NCI-H2081 treated with DMSO at 0.1 percent for 48 hours (cell line): ENCODE results near the gene DOHH.

ENCODE experiments used
- DNase-seq: peaks from one replicate; lab custom pipeline; 2025; lab: John Stamatoyannopoulos, UW

DOHH gene

DNA sequence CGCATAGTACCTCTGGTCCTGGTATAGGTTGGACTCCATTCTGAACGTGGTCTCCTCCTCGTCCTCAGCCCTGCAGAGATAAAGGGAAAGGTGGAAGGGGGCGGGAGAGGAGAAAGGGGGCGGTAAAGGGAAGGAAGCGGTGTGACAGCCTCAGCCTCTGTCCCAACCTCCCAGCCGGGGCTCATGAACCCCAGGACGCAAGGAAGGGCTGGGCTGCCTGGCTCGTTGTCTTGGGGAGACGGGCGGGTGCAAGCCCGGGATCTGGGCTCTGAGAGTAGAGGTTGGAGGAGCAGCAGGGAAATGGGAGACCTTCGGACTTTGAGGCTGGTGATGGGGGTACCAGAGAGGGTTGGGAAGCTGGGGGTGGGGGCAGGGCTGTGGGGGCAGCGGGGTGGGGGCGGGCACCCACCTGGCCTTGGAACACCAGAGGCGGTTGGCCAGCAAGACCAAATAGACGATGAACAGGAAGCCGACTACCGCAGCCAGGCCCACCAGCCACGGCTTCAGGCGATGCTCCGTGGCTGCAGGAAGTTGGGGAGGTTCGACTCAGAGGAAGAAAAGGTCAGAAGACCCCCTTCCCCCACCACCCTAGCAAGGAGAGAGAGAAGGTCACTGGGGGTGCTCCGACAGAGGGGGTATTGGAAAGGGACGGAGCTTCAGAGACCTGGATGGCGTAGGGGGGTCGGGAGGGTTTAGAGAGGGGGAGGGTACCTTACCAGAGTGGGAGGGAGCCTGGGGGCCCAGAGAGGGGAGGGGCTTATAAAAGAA is 21.9 kb downstream of the DOHH start:
- no peak for DNase-seq

DNA sequence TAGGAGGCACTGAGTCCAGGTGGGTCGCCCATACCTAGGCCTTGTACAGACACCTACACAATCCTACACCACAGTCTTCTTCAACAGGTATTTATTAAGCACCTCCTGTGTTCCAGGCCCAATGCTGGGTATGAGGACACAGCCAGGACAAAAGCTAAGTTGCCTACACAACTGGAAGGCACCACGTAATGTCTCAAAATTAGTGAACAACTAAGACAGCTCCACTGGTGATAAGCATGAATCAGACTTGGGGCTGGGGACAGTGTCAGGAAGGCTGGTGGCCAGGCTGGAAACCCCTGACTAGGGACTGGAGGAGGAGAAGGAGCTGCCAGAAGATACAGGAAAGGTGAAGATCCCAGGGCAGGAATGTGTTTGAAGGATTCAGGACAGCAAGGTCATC is 22.5 kb downstream of the DOHH start:
- no peak for DNase-seq

DNA sequence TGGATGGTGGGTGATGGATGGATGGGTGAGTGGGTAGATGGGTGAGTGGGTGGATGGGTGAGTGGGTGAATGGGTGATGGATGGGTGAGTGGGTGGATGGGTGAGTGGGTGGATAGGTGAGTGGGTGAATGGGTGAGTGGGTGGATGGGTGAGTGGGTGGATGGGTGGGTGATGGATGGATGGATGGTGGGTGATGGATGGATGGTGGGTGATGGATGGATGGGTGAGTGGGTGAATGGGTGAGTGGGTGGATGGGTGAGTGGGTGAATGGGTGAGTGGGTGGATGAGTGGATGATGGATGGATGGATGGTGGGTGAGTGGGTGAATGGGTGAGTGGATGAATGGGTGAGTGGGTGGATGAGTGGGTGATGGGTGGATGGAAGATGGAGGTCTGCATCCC is 23.0 kb downstream of the DOHH start:
- DNase-seq = no peak

DNA sequence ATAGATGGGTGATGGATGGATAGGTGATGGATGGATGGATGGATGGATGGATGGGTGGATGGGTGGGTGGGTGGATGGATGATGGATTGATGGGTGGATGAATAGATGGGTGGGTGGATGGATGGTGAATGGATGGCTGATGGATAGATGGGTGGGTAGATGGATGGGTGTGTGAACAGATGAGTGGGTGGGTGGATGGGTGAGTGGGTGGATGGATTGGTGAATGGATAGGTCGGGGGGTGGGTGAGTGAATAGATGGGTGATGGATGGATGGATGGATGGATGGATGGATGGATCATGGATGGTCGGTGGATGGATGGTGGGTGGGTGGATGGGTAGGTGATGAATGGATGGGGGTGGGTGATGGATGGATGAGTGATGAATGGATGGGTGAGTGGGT is 23.6 kb downstream of the DOHH start:
- no peak for DNase-seq

DNA sequence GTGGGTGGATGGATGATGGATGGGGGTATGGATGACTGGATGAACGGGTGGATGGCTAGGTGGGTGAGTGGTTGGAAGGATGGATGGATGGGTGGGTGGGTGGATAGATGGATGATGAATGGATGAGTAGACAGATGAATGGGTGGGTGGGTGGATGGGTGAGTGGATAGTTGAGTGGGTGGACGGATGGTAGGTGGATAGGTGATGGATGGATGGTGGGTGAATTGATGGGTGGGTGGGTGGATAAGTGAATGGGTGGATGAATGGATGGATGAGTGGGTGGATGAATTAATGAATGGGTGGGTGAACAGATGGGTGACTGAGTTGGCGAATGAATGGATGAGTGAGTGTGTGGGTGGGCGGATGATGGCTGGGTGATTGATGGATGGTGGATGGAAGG is 25.0 kb downstream of the DOHH start:
- DNase-seq = no peak

DNA sequence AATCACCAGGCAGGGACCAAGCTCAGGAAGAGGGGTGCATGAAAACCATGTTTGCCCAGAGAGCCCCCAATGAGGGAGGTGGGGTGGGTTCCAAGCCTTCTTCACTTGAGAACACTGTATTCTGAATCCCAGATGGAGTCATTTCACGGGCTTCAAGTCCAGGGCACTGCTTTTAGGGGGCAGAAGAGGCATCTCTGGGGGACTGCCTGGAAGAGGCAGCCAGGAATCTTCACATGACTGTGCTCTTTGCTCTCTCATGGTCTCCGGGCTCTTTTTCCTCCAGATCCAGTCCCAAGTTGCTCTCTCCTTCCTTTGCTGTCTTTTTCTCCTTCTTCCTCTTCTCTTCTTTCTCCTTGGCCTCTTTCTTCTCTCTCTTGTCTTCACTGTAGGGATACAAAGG is 25.9 kb downstream of the DOHH start:
- no peak for DNase-seq

DNA sequence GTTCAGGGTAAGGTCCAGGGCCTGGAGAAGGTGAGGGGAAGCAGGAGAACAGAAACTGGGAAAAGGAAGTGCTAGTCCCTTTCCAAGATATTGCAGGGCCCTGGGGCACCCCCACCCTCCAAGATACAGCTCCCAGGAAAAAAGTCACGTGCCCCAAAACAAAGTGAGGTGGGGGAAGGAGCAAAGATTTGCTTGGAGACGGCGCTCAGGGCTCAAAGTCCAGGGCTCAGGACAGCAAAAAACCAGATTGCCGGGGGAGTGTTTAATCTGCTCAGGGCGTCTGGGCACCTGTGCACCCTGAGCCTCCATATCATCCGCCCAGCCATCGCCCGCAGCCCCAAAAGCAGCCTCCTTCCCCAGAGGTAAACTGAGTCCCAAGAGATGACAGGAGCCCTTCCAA is 26.5 kb downstream of the DOHH start:
- no peak for DNase-seq

DNA sequence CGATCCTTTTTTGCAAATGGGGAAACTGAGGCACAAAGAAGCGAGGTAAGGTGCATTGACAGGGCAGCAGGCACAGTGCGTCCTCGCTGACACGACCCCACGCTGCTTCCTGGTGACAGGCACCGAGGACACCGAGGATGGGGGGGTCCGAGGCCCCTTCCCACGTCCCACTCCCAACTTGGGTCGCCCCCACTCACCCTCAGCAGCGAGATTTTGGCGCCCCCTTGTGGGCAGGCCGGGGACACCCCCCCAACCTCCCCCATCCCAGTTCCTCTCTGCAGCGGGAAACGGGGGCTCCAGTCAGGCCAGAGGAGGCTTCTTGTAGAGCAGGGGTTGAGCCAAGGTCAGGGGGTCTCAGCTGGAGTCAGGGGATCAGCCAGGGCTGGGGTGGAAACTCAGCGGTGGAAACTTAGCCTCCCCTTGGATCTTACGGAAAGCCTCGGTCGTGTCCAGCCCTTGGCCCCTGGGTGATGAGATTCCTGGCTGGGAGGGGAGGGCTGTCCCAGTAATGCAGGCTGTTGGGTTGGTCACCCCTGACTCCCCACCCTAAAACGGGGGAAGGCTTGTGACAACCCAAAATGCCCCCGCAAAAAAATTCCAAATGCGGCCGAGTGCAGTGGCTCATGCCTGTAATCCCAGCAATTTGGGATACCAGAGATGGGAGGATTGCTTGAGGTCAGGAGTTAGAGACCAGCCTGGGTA is 28.4 kb downstream of the DOHH start:
- no peak for DNase-seq

DNA sequence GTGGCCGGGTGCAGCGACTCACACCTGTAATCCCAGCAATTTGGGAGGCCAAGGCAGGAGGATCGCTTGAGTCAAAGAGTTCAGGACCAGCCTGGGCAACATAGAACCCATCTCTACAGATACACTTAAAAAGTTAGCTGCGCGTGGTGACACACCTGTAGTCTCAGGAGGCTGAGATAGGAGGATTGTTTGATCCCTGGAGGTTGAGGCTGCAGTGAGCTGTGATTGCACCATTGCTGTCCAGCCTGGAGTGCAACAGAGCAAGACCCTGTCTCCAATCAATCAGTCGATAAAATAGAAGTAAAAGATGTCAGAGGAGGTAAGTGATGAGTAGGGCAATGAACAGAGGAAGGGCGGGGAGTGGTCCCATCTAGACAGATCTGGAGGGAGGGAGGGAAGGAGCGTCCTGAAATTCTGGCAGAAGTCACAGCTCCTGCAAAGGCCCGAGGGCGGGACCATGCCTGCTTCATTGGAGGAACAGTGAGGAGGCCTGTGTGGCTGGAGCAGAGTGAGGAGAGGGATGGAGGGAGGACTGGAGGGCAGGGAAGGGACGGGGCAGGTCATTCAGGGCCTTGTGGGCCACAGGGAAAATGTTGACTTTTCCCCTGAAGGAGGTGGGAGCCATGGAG is 29.9 kb downstream of the DOHH start:
- no peak for DNase-seq

DNA sequence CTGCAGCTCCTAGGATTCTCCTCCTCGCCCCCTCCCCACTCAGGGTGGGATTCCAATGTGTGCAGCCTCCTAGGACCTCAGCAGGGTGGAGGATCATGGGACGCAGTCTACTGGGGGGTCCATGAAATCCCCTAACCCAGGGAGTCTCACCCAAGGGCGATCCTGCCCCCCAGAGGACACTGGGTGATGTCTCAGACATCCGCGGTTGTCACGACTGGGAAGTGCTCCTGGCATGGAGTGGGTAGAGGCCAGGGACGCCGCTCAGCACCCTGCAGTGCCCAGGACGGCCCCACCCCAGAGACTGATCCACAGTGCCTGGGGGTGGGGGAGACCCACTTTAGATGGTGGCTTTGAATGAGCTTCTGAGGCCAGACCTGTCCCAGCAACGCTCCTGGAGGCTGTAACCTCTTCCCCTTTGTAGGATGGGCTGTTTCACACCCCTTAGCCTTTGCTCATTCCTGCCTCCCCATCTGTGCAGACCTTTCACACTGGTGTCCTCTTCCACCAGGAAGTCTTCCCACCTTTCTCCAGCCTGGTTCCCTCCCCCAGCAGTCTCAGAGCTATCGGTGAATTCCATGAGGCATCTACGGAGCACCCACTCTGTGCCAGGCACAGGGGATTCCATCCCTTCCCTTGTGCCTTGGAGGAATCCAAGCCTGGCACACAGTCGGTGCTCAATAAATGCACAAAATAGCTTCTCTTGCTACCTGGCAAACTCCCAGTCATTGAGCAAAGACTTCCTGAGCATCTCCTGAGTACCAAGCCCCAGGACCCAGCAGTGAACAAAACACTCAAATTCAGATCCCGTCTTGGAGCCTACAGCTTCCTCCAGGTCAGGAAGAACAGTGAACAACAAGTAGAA is 30.6 kb downstream of the DOHH start:
- no peak for DNase-seq

DNA sequence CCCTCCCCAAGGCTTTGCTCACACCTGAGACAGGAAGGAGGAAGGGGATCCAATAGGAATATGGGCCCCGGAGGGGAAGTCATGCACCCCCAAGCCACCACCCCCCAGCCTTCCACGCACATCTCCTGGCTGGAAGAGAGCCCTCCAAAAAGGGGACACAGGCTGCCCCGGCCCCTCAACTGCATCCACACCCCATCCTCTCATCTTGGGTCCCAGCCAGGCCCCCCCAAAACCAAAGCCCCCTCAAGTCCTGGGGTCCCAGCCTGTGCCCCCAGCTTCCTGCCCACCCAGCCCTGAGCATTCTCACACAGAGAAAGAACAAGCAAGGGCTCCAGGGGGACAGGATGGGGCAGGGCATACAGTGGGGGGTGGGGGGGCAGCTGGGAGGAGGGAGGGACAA is 32.3 kb downstream of the DOHH start:
- DNase-seq = no peak

DNA sequence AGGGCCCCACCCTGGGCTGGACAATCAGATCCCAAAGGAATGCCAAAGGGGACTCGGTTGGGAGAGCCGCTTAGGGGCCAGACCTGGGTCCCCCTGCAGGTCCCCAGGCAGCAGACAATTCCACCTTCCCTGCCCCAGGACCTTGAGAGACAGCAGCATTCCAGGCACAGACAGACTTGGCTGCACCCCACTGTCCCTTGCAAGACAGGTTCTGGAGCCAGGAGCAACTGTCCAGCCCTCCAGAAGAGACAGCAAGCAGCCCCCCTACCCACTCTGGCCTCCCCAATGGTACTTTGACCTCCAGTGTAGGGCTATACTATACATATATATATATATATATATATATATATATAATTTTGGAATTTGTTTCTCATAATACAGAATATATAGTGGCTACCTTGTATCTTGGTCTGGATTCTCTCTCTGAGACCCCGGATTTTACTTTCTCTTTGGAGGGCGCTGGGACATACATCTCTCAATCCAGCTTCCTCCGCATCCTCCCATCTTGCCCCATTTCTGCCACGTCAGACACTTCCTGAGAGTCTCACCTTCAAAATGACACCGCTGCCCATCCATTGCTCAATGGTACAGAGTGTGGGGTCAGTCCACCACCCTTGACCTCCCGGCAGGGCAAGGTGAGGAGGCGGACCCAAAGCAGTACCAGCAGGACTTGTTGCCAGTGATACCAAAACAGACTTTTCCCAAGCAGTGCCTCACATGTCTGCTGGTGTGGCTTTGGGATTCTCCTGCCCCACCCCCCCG is 32.9 kb downstream of the DOHH start:
- no peak for DNase-seq

DNA sequence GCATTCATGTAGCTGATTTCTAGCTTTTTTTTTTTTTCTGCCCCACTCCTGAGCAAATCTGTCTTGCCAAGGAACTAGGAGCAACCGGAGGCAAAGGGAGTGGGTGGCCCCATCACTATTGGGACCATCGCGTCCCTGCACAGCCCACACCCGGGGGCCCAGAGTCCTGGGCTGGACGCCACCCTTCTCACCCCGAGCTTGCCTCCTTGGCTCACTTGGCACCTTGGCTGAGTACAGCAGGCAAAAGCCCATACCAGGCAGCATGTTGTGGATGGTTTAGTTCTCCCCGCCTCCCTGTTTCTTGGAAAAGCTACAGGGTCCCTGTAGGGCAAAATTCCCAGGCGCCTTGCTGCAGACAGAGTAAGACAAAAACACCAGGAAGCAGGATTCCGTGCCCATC is 33.8 kb downstream of the DOHH start:
- no peak for DNase-seq

DNA sequence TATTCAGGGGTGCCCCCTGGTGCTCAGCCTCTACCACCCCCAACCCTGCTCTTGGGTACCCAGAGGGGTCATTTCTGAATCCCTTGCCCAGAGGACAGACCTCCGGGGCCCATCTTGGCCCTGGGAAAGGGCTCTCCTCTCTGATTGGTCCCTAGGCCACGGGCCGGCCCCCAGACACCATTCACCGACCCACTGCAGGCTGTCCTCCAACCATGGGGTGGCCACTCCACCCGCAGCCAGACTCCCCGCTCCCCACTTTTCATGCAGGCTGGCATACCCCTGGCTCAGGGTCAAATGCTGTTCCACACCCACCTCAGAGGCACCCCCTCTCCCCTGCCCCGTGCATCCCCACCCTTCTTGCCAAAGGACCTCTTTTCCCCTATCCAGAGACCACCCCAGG is 34.9 kb downstream of the DOHH start:
- no peak for DNase-seq

DNA sequence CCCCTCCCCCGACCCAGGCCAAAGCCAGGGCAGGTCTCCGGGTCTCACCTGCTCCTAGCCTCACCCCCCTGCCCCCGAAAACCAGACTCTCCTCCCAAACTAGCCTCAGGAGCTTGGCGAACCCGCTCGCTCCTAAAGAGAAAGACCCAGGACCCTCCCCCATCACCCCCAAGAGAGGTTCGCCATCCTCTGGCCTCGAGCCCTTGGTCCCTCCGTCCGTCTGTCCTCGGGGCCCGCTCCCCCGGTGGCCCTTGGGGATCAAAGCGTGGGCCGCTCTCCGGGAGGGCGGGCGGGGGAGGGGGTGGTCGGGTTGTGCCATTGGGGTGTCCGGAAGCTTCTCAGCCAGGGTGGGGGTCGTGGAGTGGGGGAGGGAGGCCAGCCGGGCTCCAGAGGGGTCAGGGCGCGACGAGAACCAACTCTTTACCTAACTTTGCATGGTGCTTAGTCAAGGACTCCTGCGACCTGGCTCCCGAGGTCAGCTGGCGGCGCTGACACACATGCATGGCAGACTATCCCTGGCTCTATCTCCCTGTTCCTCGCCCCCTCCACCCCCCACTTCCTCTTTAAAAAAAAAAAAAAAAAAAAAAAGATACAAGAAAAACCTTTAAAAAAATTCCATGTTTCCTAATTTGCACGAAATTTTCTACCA is 35.8 kb downstream of the DOHH start:
- no peak for DNase-seq

DNA sequence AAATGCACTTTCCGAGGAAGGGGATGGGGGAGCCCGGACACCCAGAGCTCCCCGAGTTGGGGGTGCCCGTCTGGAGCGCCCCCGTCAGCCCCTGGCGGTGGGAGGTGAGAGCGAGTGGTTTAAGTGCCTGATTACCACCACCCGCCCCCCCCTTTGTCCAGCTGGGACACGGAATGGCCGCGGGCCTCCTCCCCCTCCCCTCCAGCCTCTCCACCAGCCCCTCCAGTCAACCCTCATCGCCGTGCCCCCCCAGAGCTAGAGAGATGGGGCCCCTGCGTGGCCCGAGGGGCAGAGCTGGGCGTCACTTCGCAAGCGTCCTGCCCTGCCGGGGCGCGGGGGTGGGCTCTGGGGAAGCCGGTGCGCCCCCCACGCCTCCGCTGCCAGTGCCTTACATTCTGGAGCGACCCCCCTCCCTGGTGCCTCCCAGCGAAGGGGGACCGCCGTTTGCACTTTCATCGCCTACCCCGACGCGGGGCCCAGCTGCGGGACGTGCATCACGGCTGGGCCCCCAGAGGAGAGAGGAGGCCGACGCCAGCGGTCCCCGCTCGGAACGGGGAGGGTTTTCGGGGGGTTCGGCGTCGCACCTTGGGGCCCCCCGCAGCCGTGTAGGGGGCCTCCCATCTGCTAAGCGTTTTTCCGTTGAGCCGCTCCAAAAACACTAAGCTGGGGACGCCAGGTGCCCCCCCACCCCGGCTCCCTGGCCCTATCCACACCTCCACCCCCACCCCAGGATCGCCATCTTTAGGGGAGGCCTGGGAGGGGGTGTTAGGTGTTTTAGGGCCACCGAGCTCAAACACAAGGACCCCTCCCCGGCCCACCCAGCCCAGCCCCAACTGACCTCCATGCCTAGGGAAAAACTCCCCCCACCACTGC is 36.5 kb downstream of the DOHH start:
- no peak for DNase-seq

DNA sequence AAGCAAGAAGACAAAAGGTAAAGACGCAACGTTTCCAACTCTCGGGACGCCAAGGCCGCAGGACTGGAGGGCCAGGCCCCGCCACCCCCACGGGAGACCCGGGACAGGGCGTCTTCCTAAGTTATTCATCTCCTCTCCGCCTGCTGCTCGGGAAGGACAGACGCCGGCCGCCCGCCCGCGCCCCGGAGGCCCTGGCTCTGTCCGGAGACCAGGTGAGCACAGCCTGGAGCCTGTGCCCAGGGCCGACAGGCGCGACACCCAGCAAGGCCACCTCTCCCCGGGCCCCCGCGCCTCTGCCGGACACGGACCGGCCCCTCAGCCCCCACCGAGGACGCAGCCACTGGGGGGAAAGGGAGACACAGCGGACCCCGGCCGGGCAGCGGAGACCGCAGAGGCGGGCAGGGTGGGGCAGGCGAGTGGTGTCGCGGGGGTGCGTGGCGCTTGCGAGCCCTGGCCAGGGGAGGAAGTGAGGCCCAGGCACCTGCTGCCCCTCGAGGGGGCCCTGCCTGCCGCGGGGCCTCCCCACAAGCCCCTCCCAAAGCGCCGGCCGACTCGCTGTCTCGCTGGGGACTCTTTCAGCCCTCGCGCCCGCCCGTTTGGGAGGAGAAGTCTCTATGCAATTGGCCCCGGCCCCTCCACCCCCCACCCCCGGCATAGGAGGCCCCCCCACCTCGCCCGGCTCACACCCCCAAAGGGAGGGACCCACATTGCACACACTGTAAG is 37.3 kb downstream of the DOHH start:
- no peak for DNase-seq

DNA sequence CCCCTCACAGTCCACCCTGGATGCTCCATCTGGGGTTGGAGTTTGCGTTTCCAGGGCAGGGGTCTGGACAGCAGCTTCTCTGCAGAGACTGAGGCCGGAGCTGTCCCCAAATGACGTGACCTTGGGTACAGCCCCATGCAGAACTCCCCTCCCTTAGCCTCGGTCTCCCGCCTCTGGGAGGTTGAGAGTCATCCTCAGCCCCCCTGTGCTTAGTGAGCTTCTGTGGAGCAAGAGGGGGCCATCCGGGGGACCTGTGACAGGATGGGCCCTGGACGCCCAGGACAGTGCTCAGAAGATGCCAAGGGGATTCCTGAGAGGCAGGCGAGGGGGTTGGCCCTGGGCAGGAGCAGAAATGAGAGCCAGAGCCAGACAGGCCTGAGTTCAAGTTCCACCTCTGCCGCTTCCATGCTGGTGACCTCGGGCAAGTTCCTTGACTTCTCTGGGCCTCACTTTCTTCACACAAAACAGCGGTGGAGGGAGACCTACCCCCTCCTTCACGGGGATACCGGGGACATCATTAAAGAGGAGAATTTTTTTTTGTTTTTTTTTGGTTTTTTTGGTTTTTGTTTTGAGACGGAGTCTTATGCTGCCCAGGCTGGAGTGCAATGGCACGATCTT is 40.4 kb downstream of the DOHH start:
- DNase-seq = no peak
